GM12892 (cell line): ENCODE data around the gene MYCT1.

ENCODE experiments used
- POLR2A ChIP-seq: IDR thresholded peaks from 2 replicates; pipeline ENCODE4 v1.6.1; 2011; ENCODE audit warnings: low read depth, low read length, control low read depth
- POLR2AphosphoS5 ChIP-seq: IDR thresholded peaks from 2 replicates; pipeline ENCODE4 v1.6.1; 2011; ENCODE audit warnings: low read depth, low read length, control low read depth

GRCh38 chr6:152765331-152765730 lies 67.6 kb downstream of the MYCT1 start:
- no peak for TF ChIP-seq POLR2A
- TF ChIP-seq POLR2AphosphoS5, result no peak
